Activated naive CD8-positive, alpha-beta T cell (primary cell): Measurements from ENCODE around the gene TMEM272.

Experiments used
- H3K27ac Mint-ChIP-seq: one replicate; pipeline ENCODE4 v1.8.0; 2021; ENCODE audit warnings: mixed read lengths
- H3K27me3 Mint-ChIP-seq: one replicate; pipeline ENCODE4 v1.8.0; 2021; ENCODE audit warnings: mixed read lengths
- H3K36me3 Mint-ChIP-seq: one replicate; pipeline ENCODE4 v1.8.0; 2021; ENCODE audit warnings: mixed read lengths
- H3K4me1 Mint-ChIP-seq: one replicate; pipeline ENCODE4 v1.8.0; 2021; ENCODE audit warnings: low read depth, mixed read lengths
- H3K4me3 Mint-ChIP-seq: one replicate; pipeline ENCODE4 v1.8.0; 2021; ENCODE audit warnings: mild to moderate bottlenecking, mixed read lengths
- H3K9me3 Mint-ChIP-seq: one replicate; pipeline ENCODE4 v1.8.0; 2021; ENCODE audit warnings: low read depth, mixed read lengths

Gene TMEM272

GRCh38 chr13:51795419-51795818, 49.6 kb downstream of the TMEM272 start:
- peaks cover 39% of the 10 kb centered on the region for H3K4me1 Mint-ChIP-seq
- H3K27me3 Mint-ChIP-seq = no peaks in the 10 kb centered on the region
- H3K9me3 Mint-ChIP-seq = no peaks in the 10 kb centered on the region
- H3K4me3 Mint-ChIP-seq = no peak overlapping the region
- peaks cover 16% of the 10 kb centered on the region for H3K36me3 Mint-ChIP-seq
- no peak overlapping the region for H3K27ac Mint-ChIP-seq

GRCh38 chr13:51794964-51795363, 50.0 kb downstream of the TMEM272 start:
- H3K4me1 Mint-ChIP-seq = peaks cover 37% of the 10 kb centered on the region
- peaks cover 16% of the 10 kb centered on the region for H3K36me3 Mint-ChIP-seq
- no peak overlapping the region for H3K4me3 Mint-ChIP-seq
- no peak overlapping the region for H3K27ac Mint-ChIP-seq
- H3K27me3 Mint-ChIP-seq = no peaks in the 10 kb centered on the region
- no peaks in the 10 kb centered on the region for H3K9me3 Mint-ChIP-seq

- no peak overlapping the region for H3K4me3 Mint-ChIP-seq
- H3K36me3 Mint-ChIP-seq = peaks cover 19% of the 10 kb centered on the region
These were observed 51.3 kb downstream of the TMEM272 start for GRCh38 chr13:51793570-51794271.

GRCh38 chr13:51786425-51787265, 58.3 kb downstream of the TMEM272 start:
- no peak overlapping the region for H3K4me3 Mint-ChIP-seq
- H3K36me3 Mint-ChIP-seq = peaks cover 7% of the 10 kb centered on the region
- H3K27me3 Mint-ChIP-seq = no peaks in the 10 kb centered on the region
- H3K4me1 Mint-ChIP-seq = peaks cover 3% of the 10 kb centered on the region
- H3K27ac Mint-ChIP-seq = no peak overlapping the region
- H3K9me3 Mint-ChIP-seq = no peaks in the 10 kb centered on the region

More at GRCh38 chr13:51793570-51794271, 51.3 kb downstream of the TMEM272 start:
- Mint-ChIP-seq H3K9me3 (no peaks in the 10 kb centered on the region), H3K27ac (peak overlapping the region; percentile 93), H3K4me1 (peaks cover 36% of the 10 kb centered on the region), H3K27me3 (no peaks in the 10 kb centered on the region)

- H3K4me3 Mint-ChIP-seq = no peak overlapping the region
- H3K4me1 Mint-ChIP-seq = peaks cover under 1% of the 10 kb centered on the region
- no peaks in the 10 kb centered on the region for H3K9me3 Mint-ChIP-seq
- no peak overlapping the region for H3K27ac Mint-ChIP-seq
- peaks cover 4% of the 10 kb centered on the region for H3K36me3 Mint-ChIP-seq
- H3K27me3 Mint-ChIP-seq = no peaks in the 10 kb centered on the region
These were observed 59.1 kb downstream of the TMEM272 start for GRCh38 chr13:51785712-51786424.

GRCh38 chr13:51784097-51784496, 60.9 kb downstream of the TMEM272 start:
- no peak overlapping the region for H3K27ac Mint-ChIP-seq
- no peaks in the 10 kb centered on the region for H3K9me3 Mint-ChIP-seq

GRCh38 chr13:51783428-51784094, 61.4 kb downstream of the TMEM272 start:
- Mint-ChIP-seq H3K4me3 (no peak overlapping the region), H3K36me3 (peaks cover 7% of the 10 kb centered on the region), H3K27me3 (no peaks in the 10 kb centered on the region), H3K9me3 (no peaks in the 10 kb centered on the region), H3K27ac (no peak overlapping the region), H3K4me1 (no peaks in the 10 kb centered on the region)

More at GRCh38 chr13:51784097-51784496, 60.9 kb downstream of the TMEM272 start:
- Mint-ChIP-seq H3K4me3 (no peak overlapping the region), H3K36me3 (peaks cover 7% of the 10 kb centered on the region), H3K4me1 (no peaks in the 10 kb centered on the region), H3K27me3 (no peaks in the 10 kb centered on the region)

GRCh38 chr13:51782026-51782710, 62.8 kb downstream of the TMEM272 start:
- Mint-ChIP-seq H3K4me3 (no peak overlapping the region), H3K9me3 (no peaks in the 10 kb centered on the region), H3K36me3 (peaks cover 7% of the 10 kb centered on the region), H3K4me1 (no peaks in the 10 kb centered on the region), H3K27ac (no peak overlapping the region), H3K27me3 (no peaks in the 10 kb centered on the region)

GRCh38 chr13:51781246-51782022, 63.5 kb downstream of the TMEM272 start:
- Mint-ChIP-seq H3K36me3 (peaks cover 7% of the 10 kb centered on the region), H3K27me3 (no peaks in the 10 kb centered on the region), H3K9me3 (no peaks in the 10 kb centered on the region), H3K4me3 (no peak overlapping the region), H3K27ac (no peak overlapping the region), H3K4me1 (no peaks in the 10 kb centered on the region)

GRCh38 chr13:51780099-51780498, 64.9 kb downstream of the TMEM272 start:
- Mint-ChIP-seq H3K27ac (no peak overlapping the region), H3K36me3 (peaks cover 7% of the 10 kb centered on the region), H3K4me3 (no peak overlapping the region), H3K4me1 (no peaks in the 10 kb centered on the region), H3K27me3 (no peaks in the 10 kb centered on the region), H3K9me3 (no peaks in the 10 kb centered on the region)

GRCh38 chr13:51778392-51778791, 66.6 kb downstream of the TMEM272 start:
- no peaks in the 10 kb centered on the region for H3K4me1 Mint-ChIP-seq
- H3K4me3 Mint-ChIP-seq = no peak overlapping the region
- H3K27ac Mint-ChIP-seq = no peak overlapping the region
- H3K36me3 Mint-ChIP-seq = peaks cover 7% of the 10 kb centered on the region
- H3K27me3 Mint-ChIP-seq = no peaks in the 10 kb centered on the region
- no peaks in the 10 kb centered on the region for H3K9me3 Mint-ChIP-seq

GRCh38 chr13:51777921-51778320, 67.1 kb downstream of the TMEM272 start:
- H3K36me3 Mint-ChIP-seq = peaks cover 7% of the 10 kb centered on the region
- H3K4me3 Mint-ChIP-seq = no peak overlapping the region
- H3K27ac Mint-ChIP-seq = no peak overlapping the region
- no peaks in the 10 kb centered on the region for H3K4me1 Mint-ChIP-seq
- H3K9me3 Mint-ChIP-seq = no peaks in the 10 kb centered on the region
- no peaks in the 10 kb centered on the region for H3K27me3 Mint-ChIP-seq

GRCh38 chr13:51776179-51776578, 68.8 kb downstream of the TMEM272 start:
- Mint-ChIP-seq H3K9me3 (no peaks in the 10 kb centered on the region), H3K27me3 (no peaks in the 10 kb centered on the region), H3K4me1 (no peaks in the 10 kb centered on the region), H3K36me3 (peaks cover 7% of the 10 kb centered on the region), H3K27ac (no peak overlapping the region), H3K4me3 (no peak overlapping the region)
